HEK293T (cell line): ENCODE results near the gene LRRC4C.

Experiments
- CTCF ChIA-PET: fragments of 350-600 bp; formaldehyde crosslinking; extraction: SDS; loops from one replicate; lab custom pipeline; 2021; ENCODE audit warnings: antibody characterized with exemption, inconsistent platforms; lab: Yijun Ruan, JAX
- POLR2A ChIA-PET: fragments of 350-600 bp; formaldehyde crosslinking; extraction: SDS; loops from one replicate; lab custom pipeline; 2020; ENCODE audit warnings: antibody characterized with exemption, inconsistent platforms; lab: Yijun Ruan, JAX
- DNase-seq: peaks from one replicate; pipeline ENCODE4 v3.0.0; 2012; ENCODE audit warnings: mixed read lengths; ENCODE audit errors: extremely low spot score
- ARNT ChIP-seq: fragments of 450-650 bp; IDR thresholded peaks from 2 replicates; pipeline ENCODE4 v1.6.1; 2017; ENCODE audit warnings: mild to moderate bottlenecking
- BHLHE40 ChIP-seq: fragments of 450-650 bp; IDR thresholded peaks from 2 replicates; pipeline ENCODE4 v1.6.1; 2016; ENCODE audit warnings: mild to moderate bottlenecking, moderate library complexity, borderline replicate concordance
- CTBP1 ChIP-seq: fragments of 450-650 bp; IDR thresholded peaks from 2 replicates; pipeline ENCODE4 v1.6.1; 2016; ENCODE audit warnings: borderline replicate concordance
- ELF4 ChIP-seq: fragments of 450-650 bp; IDR thresholded peaks from 2 replicates; pipeline ENCODE4 v1.6.1; 2017; ENCODE audit warnings: antibody characterized with exemption
- FOXA1 ChIP-seq: fragments of 450-650 bp; IDR thresholded peaks from 2 replicates; pipeline ENCODE4 v1.6.1; 2016; ENCODE audit warnings: mild to moderate bottlenecking
- FOXK2 ChIP-seq: fragments of 450-650 bp; IDR thresholded peaks from 2 replicates; pipeline ENCODE4 v1.6.1; 2016; ENCODE audit warnings: mild to moderate bottlenecking
- FOXM1 ChIP-seq: fragments of 450-650 bp; IDR thresholded peaks from 2 replicates; pipeline ENCODE4 v1.6.1; 2017; ENCODE audit warnings: mild to moderate bottlenecking, borderline replicate concordance
- HDGF ChIP-seq: fragments of 450-650 bp; IDR thresholded peaks from 2 replicates; pipeline ENCODE4 v1.6.1; 2017; ENCODE audit warnings: antibody characterized with exemption, borderline replicate concordance
- L3MBTL2 ChIP-seq: fragments of 450-650 bp; conservative IDR thresholded peaks from 2 replicates; pipeline ENCODE4 v1.6.1; 2016; ENCODE audit warnings: mild to moderate bottlenecking
- LEF1 ChIP-seq: fragments of 450-650 bp; IDR thresholded peaks from 2 replicates; pipeline ENCODE4 v1.6.1; 2017; ENCODE audit warnings: mild to moderate bottlenecking, borderline replicate concordance
- NFRKB ChIP-seq: fragments of 450-650 bp; IDR thresholded peaks from 2 replicates; pipeline ENCODE4 v1.6.1; 2016; ENCODE audit warnings: mild to moderate bottlenecking, moderate library complexity
- SP1 ChIP-seq: fragments of 450-650 bp; IDR thresholded peaks from 2 replicates; pipeline ENCODE4 v1.6.1; 2017
- SUZ12 ChIP-seq: fragments of 450-650 bp; IDR thresholded peaks from 2 replicates; pipeline ENCODE4 v1.6.1; 2016; ENCODE audit warnings: mild to moderate bottlenecking
- TARDBP ChIP-seq: fragments of 450-650 bp; IDR thresholded peaks from 2 replicates; pipeline ENCODE4 v1.6.1; 2016
- ZNF384 ChIP-seq: fragments of 450-650 bp; IDR thresholded peaks from 2 replicates; pipeline ENCODE4 v1.6.1; 2016
- TF ChIP-seq, protein P1 (sequence below): fragments of 450-650 bp; IDR thresholded peaks from 2 replicates; pipeline ENCODE4 v1.6.1; 2016

Gene LRRC4C

DNA sequence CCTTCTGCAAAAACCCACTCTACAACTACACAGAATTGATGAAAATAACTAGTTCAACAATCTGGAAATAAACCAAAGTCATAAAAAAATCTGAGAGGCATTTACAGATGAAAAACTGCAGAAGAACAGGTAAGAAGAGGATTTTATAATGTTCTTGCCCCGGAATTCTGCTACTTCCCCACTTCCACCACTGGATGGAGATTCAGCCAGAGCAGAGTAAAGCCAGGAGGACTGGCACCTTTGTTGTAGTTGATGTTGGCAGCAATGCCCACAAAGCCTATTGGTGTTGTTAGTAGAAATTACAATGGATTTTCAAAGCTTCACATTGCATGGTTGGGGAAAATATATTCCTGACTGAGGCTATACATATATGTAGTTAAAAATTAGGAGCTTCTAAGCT, 640.2 kb downstream of the LRRC4C start:
- TF ChIP-seq LEF1 (no peak), FOXM1 (no peak), SUZ12 (no peak)
- CTCF ChIA-PET, result no interaction called here
- no peak for DNase-seq
- POLR2A ChIA-PET, result no interaction called here

DNA sequence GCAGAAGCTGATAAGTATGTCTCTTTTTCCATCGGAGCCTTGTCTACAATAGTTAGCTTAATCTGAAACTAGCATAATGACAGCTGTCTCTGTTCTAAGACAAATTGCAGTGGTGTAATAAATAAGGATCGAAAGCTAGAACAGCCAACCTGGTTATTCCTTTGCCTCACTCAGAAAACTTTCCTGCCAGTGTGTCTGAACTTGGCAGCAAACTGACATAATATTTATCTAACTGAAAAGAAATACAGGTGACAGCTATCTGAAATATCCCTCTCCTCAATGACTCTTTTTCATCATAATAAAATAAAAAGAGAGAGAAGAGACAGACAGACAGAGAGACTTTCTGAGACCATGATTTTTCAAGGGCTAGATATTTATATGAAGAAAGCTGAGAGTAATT, 642.5 kb downstream of the LRRC4C start:
- TF ChIP-seq LEF1 (no peak), SP1 (no peak), ELF4 (no peak), ARNT (no peak), NFRKB (no peak), FOXK2 (no peak), FOXM1 (no peak), ZNF384 (no peak), L3MBTL2 (no peak), BHLHE40 (no peak), TARDBP (no peak), HDGF (no peak), FOXA1 (no peak), SUZ12 (no peak), CTBP1 (no peak)
- TF ChIP-seq, protein P1, sequence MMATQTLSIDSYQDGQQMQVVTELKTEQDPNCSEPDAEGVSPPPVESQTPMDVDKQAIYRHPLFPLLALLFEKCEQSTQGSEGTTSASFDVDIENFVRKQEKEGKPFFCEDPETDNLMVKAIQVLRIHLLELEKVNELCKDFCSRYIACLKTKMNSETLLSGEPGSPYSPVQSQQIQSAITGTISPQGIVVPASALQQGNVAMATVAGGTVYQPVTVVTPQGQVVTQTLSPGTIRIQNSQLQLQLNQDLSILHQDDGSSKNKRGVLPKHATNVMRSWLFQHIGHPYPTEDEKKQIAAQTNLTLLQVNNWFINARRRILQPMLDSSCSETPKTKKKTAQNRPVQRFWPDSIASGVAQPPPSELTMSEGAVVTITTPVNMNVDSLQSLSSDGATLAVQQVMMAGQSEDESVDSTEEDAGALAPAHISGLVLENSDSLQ, result no peak
- ChIA-PET POLR2A (no interaction called here), CTCF (no interaction called here)
- no peak for DNase-seq

DNA sequence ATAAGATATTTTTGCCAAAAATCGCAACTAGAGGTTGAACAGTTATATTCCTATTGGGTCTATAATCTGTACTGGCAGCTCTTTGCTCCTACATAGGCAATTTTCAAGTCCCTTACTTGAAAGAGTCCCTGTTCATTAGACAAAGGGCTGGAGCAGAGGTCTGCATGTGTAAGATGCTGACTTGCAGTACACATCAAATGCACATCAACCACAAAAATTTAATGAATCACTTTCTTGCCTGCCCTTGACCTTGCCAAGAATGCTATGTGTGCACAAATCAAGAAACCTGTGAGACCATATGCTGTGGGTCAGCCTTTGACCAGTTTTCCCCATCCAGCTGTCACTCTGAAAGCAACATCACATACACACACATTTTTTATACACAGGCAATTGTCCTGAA, 661.5 kb downstream of the LRRC4C start:
- DNase-seq, result no peak
- ChIA-PET CTCF (no interaction called here), POLR2A (no interaction called here)
- TF ChIP-seq SUZ12 (no peak), L3MBTL2 (no peak), HDGF (no peak), ARNT (no peak), BHLHE40 (no peak), LEF1 (no peak)

DNA sequence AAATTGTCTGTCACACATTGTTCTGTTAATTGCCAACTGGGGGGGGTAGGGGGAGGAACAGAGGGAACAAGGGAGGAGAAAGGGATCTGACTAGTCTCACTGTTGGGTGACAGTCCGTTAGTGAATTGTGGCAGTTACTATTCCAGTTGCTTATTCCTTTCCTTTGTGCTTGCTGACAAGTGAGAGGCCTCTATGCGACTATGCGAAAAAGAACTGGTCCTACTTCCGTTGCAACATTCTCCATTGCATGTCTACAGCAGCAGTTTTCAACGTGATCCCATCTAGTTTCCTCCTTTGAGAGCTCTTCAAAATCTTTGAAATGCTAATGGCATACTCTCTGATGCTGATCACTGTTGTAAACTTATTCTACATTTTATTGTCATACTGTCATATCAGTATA, 672.2 kb downstream of the LRRC4C start:
- POLR2A ChIA-PET, result no interaction called here
- TF ChIP-seq FOXM1, result no peak
- no peak for TF ChIP-seq ELF4
- TF ChIP-seq FOXK2, result no peak
- no peak for TF ChIP-seq LEF1
- DNase-seq, result no peak
- CTCF ChIA-PET, result no interaction called here

DNA sequence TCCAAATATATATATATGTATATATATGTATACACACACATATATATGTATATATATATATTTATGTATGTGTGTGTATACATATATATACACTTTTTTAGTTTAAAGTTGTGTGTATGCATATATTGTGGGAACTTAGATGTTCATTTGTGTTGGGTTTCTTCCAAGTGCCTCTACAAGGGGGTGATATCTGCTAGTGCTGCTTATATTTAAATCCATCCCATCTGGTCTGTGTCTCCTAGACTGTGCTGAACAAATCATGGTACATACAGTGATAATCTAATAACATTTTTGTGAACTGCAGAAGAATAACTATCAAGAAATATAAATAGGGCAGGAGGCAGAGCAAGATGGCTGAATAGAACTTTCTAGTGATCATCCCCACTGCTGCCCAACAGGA, 696.4 kb downstream of the LRRC4C start:
- CTCF ChIA-PET, result no interaction called here
- POLR2A ChIA-PET, result no interaction called here
- DNase-seq, result no peak
- TF ChIP-seq ZNF384, result no peak
- TF ChIP-seq L3MBTL2, result no peak
- TF ChIP-seq BHLHE40, result no peak
- no peak for TF ChIP-seq FOXM1
- TF ChIP-seq SUZ12, result no peak
- TF ChIP-seq ELF4, result no peak
- no peak for TF ChIP-seq HDGF
- TF ChIP-seq CTBP1, result no peak
- TF ChIP-seq, protein P1, result no peak
- no peak for TF ChIP-seq FOXA1

DNA sequence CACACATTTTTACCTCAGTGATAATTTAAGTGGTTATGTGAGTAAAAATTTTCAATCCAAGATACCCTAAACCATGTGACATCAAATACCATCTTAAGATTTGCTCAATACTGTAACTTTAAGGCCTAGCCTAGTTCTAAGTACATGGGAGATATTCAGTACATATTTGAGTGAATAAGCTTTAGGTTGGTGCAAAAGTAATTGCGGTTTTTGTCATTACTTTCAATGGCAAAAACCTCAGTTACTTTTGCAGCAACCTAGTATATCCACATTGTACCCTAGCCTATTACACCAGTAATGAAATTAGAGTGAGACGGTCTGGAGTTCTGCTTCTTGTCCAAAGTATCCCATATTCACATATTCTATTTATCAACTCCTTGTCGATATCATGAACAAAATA, 700.1 kb downstream of the LRRC4C start:
- TF ChIP-seq CTBP1 (no peak), ELF4 (peak; percentile 58; the same call in 1 of the 2 replicates)
- no peak for DNase-seq
- ChIA-PET CTCF (no interaction called here), POLR2A (no interaction called here)

DNA sequence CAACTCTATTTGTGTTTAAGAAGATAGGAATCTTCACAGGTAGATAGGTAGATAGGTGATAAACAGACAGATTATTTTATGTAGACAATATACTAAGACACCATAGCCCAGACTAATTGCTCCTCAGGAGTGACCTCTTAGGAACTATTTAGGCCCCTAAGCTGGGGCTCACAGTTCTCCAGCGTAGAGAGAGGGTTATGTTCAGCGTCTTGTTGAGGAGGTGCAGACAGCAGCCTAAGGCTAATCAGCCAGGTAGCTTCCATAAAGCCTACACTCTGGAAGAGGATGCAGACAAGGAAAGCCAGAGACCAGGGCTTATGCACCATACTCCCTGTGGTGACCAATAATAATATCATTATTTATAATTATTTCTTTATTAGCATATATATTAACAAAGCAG, 705.2 kb downstream of the LRRC4C start:
- CTCF ChIA-PET, result no interaction called here
- no peak for DNase-seq
- no peak for TF ChIP-seq FOXK2
- TF ChIP-seq FOXM1, result no peak
- TF ChIP-seq ELF4, result no peak
- TF ChIP-seq ARNT, result no peak
- no peak for TF ChIP-seq TARDBP
- TF ChIP-seq, protein P1, result no peak
- TF ChIP-seq HDGF, result no peak
- POLR2A ChIA-PET, result no interaction called here
